Type B pancreatic cell (in vitro differentiated cells): Measurements from ENCODE around the gene ZC3H18. TPM values are rescaled to one million over a fixed set of nuclear protein-coding genes. Genes with fewer than 3 reads are reported as not detected.
A peak's percentile ranks its signal among the peaks of the same experiment; 100 is the strongest.
"Not testable (repeated sequence)": the region's sequence is repeated elsewhere in the genome, so short reads cannot be mapped to it uniquely, and the experiment has no call there.

Source experiments
- DNase-seq: peaks from one replicate; pipeline ENCODE4 v3.0.0; 2021; ENCODE audit warnings: mixed read lengths; ENCODE audit not compliant: unreplicated experiment; ENCODE audit errors: extremely low spot score
- H3K27ac Mint-ChIP-seq: 2 replicates; pipeline ENCODE4 v1.8.0; 2021; ENCODE audit warnings: mild to moderate bottlenecking, mixed read lengths
- H3K27me3 Mint-ChIP-seq: 2 replicates; pipeline ENCODE4 v1.8.0; 2021; ENCODE audit warnings: mixed read lengths
- H3K36me3 Mint-ChIP-seq: 2 replicates; pipeline ENCODE4 v1.8.0; 2021; ENCODE audit warnings: mixed read lengths
- H3K4me1 Mint-ChIP-seq: one replicate; pipeline ENCODE4 v1.8.0; 2021; ENCODE audit warnings: mixed read lengths; ENCODE audit not compliant: unreplicated experiment
- H3K4me3 Mint-ChIP-seq: 2 replicates; pipeline ENCODE4 v1.8.0; 2021; ENCODE audit warnings: mild to moderate bottlenecking, mixed read lengths
- H3K9me3 Mint-ChIP-seq: 2 replicates; pipeline ENCODE4 v1.8.0; 2021; ENCODE audit warnings: mixed read lengths
- CTCF ChIP-seq: fragments of 200-600 bp; sonication (generic); conservative IDR thresholded peaks from 2 replicates; pipeline ENCODE4 v1.5.0; 2021; ENCODE audit warnings: antibody characterized with exemption, mild to moderate bottlenecking
- total RNA-seq: library from RNA; stranded (reverse); gene quantifications from 2 replicates; pipeline ENCODE4 v1.2.1, GENCODE V29; 2021; ENCODE audit warnings: low replicate concordance

ZC3H18 gene
- total RNA-seq, 1 donor from 2014 or later = 70.2 TPM

DNA sequence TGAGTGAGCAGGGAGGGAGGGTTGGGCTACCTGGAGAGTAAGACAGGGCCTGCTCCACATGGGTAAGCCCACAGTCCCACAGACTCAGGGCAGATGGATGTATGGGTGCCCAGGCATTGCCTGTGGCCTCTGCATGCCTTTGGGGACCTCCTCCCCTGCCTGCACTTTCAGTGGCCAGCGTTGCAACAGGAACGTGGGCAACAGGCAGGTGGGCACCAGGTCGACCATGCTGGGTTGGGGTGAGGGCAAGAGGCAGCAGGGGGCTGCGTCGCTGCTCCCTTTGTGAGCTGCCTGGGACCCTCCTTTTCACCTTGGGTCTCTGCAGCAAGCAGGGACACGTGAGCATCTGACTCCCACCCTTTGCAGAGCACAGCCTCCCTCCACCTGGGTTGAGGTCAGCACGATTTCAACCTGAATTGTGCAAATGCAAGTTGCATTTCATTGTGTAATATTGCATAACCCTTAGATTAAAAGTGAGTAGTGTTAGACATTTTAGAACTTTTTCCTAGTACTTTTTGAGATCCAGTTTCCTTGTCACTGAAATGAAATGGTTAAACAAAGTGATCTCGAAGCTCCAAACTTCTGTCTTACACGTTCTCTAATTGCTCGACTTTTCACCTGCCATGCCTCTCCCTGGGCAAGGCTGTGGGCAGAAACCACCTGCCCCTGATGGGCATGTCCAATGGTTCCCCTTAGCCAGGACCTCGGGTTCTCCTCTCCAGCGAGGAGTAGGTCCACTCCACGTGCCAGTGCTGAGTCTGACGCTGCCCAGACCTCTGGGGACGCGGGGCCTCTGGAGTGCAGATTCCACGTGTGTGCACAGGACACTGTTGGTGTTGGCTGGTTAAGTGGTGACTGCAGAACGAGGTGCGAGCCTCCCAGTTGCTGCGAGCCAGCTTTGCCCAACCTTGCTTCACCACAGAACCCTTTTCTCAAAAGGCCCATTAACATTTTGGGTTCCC lies 35.3 kb downstream of the ZC3H18 start:
- no peak for TF ChIP-seq CTCF
- no peak for DNase-seq
- H3K36me3 Mint-ChIP-seq = peaks cover 12% of the 10 kb centered on the region
- H3K27ac Mint-ChIP-seq = no peak overlapping the region
- no peaks in the 10 kb centered on the region for H3K9me3 Mint-ChIP-seq
- H3K4me3 Mint-ChIP-seq = no peak overlapping the region
- H3K27me3 Mint-ChIP-seq = no peaks in the 10 kb centered on the region
- H3K4me1 Mint-ChIP-seq = no peaks in the 10 kb centered on the region

GRCh38 chr16:88606148-88606757 lies 36.0 kb downstream of the ZC3H18 start:
- Mint-ChIP-seq H3K36me3 (peaks cover 12% of the 10 kb centered on the region), H3K4me3 (no peak overlapping the region), H3K9me3 (no peaks in the 10 kb centered on the region), H3K4me1 (no peaks in the 10 kb centered on the region), H3K27me3 (no peaks in the 10 kb centered on the region), H3K27ac (no peak overlapping the region)
- DNase-seq = no peak
- TF ChIP-seq CTCF = no peak

GRCh38 chr16:88608076-88608475 lies 37.9 kb downstream of the ZC3H18 start:
- TF ChIP-seq CTCF = no peak
- Mint-ChIP-seq H3K4me3 (no peak overlapping the region), H3K9me3 (no peaks in the 10 kb centered on the region), H3K27ac (no peak overlapping the region), H3K4me1 (no peaks in the 10 kb centered on the region), H3K36me3 (peaks cover 5% of the 10 kb centered on the region), H3K27me3 (no peaks in the 10 kb centered on the region)
- DNase-seq = no peak

- not testable (repeated sequence) for H3K27me3 Mint-ChIP-seq, H3K27ac Mint-ChIP-seq, H3K9me3 Mint-ChIP-seq, H3K4me3 Mint-ChIP-seq, DNase-seq, H3K4me1 Mint-ChIP-seq
- H3K36me3 Mint-ChIP-seq = peaks cover 11% of the 10 kb centered on the region
Measured at GRCh38 chr16:88609426-88609825, 39.2 kb downstream of the ZC3H18 start.

DNA sequence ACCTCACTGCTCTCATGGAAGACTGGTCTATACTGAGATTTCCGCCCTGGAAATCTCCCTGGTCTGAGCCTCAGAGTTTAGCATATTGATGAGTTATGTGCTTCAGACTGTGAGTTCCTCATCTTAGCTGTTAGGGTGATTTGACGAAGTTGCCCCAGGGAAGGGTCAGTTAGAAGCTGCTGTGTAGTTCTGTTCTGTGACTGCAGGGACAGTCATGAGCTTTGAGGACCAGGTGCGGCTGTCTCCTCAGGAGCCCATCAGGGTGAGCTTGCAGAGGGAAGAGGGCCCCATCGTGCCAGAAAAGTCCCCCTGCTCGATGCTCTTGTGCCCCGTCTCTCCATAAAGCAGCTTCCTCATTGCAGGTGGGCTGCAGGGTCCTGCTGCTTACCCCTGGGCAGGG lies 39.9 kb downstream of the ZC3H18 start:
- Mint-ChIP-seq H3K27ac (no peak overlapping the region), H3K27me3 (no peaks in the 10 kb centered on the region), H3K4me1 (no peaks in the 10 kb centered on the region), H3K36me3 (peaks cover 11% of the 10 kb centered on the region), H3K4me3 (no peak overlapping the region), H3K9me3 (no peaks in the 10 kb centered on the region)
- no peak for DNase-seq
- peak; percentile 44 for TF ChIP-seq CTCF
